ENCODE results near the gene ESRRA. TPM values are rescaled to one million over a fixed set of nuclear protein-coding genes. Genes with fewer than 3 reads are reported as not detected.

The ESRRA gene
- total and polyA plus RNA-seq, 9 of the 15 experiments (the other 6 are each of a cell fraction or from before 2014, with no cell fraction given): 0.27 to 89.7 (median 23.7) TPM

GRCh38 chr11:64340671-64341335 lies 35.5 kb downstream of the ESRRA start (continued):
- TF ChIP-seq MNT (conservative IDR thresholded peaks at IDR 0.05) (no peak), TOE1 (IDR thresholded peaks at IDR 0.05; ENCODE audit: borderline replicate concordance) (0 out of 2 replicates have a peak, but pooled peaks have one; percentile 22), TOE1 (CRISPR knock-in tag; IDR thresholded peaks at IDR 0.05; ENCODE audit: borderline replicate concordance, low read depth) (no peak), RAD51 (IDR thresholded peaks at IDR 0.05; ENCODE audit: borderline replicate concordance, low read depth) (no peak), PATZ1 (CRISPR knock-in tag; IDR thresholded peaks at IDR 0.05; ENCODE audit: borderline replicate concordance) (no peak), KDM2B (CRISPR knock-in tag; IDR thresholded peaks at IDR 0.05) (no peak), MBD2 (IDR thresholded peaks at IDR 0.05; ENCODE audit: borderline replicate concordance, low read depth) (no peak), ZNF184 (CRISPR knock-in tag; IDR thresholded peaks at IDR 0.05) (no peak), CBX8 (IDR thresholded peaks at IDR 0.05; ENCODE audit: borderline replicate concordance, extremely low read depth, low read depth, low read length, poor library complexity, severe bottlenecking) (no peak), SNIP1 (IDR thresholded peaks at IDR 0.05; ENCODE audit: low read depth) (no peak), ZNF253 (CRISPR knock-in tag; conservative IDR thresholded peaks at IDR 0.05) (no peak), CHD7 (IDR thresholded peaks at IDR 0.05; ENCODE audit: low read depth, low read length) (no peak)
